Measurements from ENCODE around the gene EEFSEC.

Gene EEFSEC

GRCh38 chr3:128436214-128436613, 282.9 kb downstream of the EEFSEC start:
- no peak for TF ChIP-seq CTCF (IDR thresholded peaks at IDR 0.05; ENCODE audit: control insufficient read depth, insufficient read depth, low read depth, low read length, missing control alignments)
- no peak overlapping the region for H3K4me3 ChIP-seq (ENCODE audit: control insufficient read depth, low read depth, low read length)
- DNase-seq (ENCODE audit: low read depth) = no peak

GRCh38 chr3:128438488-128439072, 285.3 kb downstream of the EEFSEC start:
- no peak for DNase-seq (ENCODE audit: low read depth)
- peak; percentile 40 for TF ChIP-seq CTCF (IDR thresholded peaks at IDR 0.05; ENCODE audit: control insufficient read depth, insufficient read depth, low read depth, low read length, missing control alignments)
- H3K4me3 ChIP-seq (ENCODE audit: control insufficient read depth, low read depth, low read length) = no peak overlapping the region

- H3K4me3 ChIP-seq (ENCODE audit: control insufficient read depth, low read depth, low read length) = no peak overlapping the region
- TF ChIP-seq CTCF (IDR thresholded peaks at IDR 0.05; ENCODE audit: control insufficient read depth, insufficient read depth, low read depth, low read length, missing control alignments) = no peak
- DNase-seq (ENCODE audit: low read depth) = no peak
These were observed 285.9 kb downstream of the EEFSEC start for GRCh38 chr3:128439226-128439625.

- H3K4me3 ChIP-seq (ENCODE audit: control insufficient read depth, low read depth, low read length) = no peak overlapping the region
- no peak for TF ChIP-seq CTCF (IDR thresholded peaks at IDR 0.05; ENCODE audit: control insufficient read depth, insufficient read depth, low read depth, low read length, missing control alignments)
- no peak for DNase-seq (ENCODE audit: low read depth)
These were observed 288.8 kb downstream of the EEFSEC start for GRCh38 chr3:128442070-128442469.

GRCh38 chr3:128442949-128443348, 289.7 kb downstream of the EEFSEC start:
- TF ChIP-seq CTCF (IDR thresholded peaks at IDR 0.05; ENCODE audit: control insufficient read depth, insufficient read depth, low read depth, low read length, missing control alignments) = no peak
- no peak for DNase-seq (ENCODE audit: low read depth)
- no peak overlapping the region for H3K4me3 ChIP-seq (ENCODE audit: control insufficient read depth, low read depth, low read length)

GRCh38 chr3:128443771-128444170, 290.5 kb downstream of the EEFSEC start:
- TF ChIP-seq CTCF (IDR thresholded peaks at IDR 0.05; ENCODE audit: control insufficient read depth, insufficient read depth, low read depth, low read length, missing control alignments) = no peak
- no peak overlapping the region for H3K4me3 ChIP-seq (ENCODE audit: control insufficient read depth, low read depth, low read length)
- DNase-seq (ENCODE audit: low read depth) = no peak

GRCh38 chr3:128445357-128445756, 292.1 kb downstream of the EEFSEC start:
- no peak overlapping the region for H3K4me3 ChIP-seq (ENCODE audit: control insufficient read depth, low read depth, low read length)
- no peak for DNase-seq (ENCODE audit: low read depth)
- no peak for TF ChIP-seq CTCF (IDR thresholded peaks at IDR 0.05; ENCODE audit: control insufficient read depth, insufficient read depth, low read depth, low read length, missing control alignments)

All from AG09309 (cell line).